A549 treated with AZD2906 at 1 μM for 4 hours (cell line): Measurements from ENCODE around the gene ACAT1. TPM values are rescaled to one million over a fixed set of nuclear protein-coding genes. Genes with fewer than 3 reads are reported as not detected.

ENCODE experiments used
- total RNA-seq: library from RNA; stranded (reverse); fragments of 200-300 nt; extraction: Qiagen RNA extraction; gene quantifications from 5 replicates; pipeline ENCODE4 v1.2.3, GENCODE V29; 2022

The ACAT1 gene
- total RNA-seq: 59.2 to 88.0 TPM (median 62.0 TPM) in 5 replicates

GRCh38 chr11:108121274-108122155, at the start of gene ACAT1:
Gene ACAT1 (plus strand): TSS chr11:108121567. CDS start chr11:108121607, 40 bp downstream.

Other genes with a start within 250 kb of the ACAT1 start
- 0.22 to 0.68 TPM (median 0.48 TPM) in 5 replicates for gene RAB39A, start 193.1 kb upstream of the ACAT1 start, total RNA-seq
- gene CUL5, start 112.7 kb upstream of the ACAT1 start, total RNA-seq: 6.9 to 9.1 TPM (median 8.5 TPM) in 5 replicates
- 3.2 to 5.3 TPM (median 4.0 TPM) in 5 replicates for gene NPAT, start 101.1 kb downstream of the ACAT1 start, total RNA-seq
- gene ATM, start 101.5 kb downstream of the ACAT1 start, total RNA-seq: 7.0 to 8.7 TPM (median 7.6 TPM) in 5 replicates